DND-41 (cell line): ENCODE data around the gene SPATC1L.

Experiments used
- ATAC-seq: fragments of 200-7000 bp; cut with Tn5 transposase; 3 replicates; pipeline ENCODE4 v1.9.1; 2021; ENCODE audit warnings: low read depth; ENCODE audit not compliant: insufficient read depth
- DNase-seq: peaks from one replicate; pipeline ENCODE4 v3.0.0-alpha.2; 2020
- H2AFZ ChIP-seq: 2 replicates; pipeline ENCODE4 v1.6.0; 2012; ENCODE audit warnings: low read depth, low read length
- H3K27ac ChIP-seq: 2 replicates; pipeline ENCODE4 v1.5.1; 2012; ENCODE audit warnings: low read length, inconsistent platforms
- H3K27me3 ChIP-seq: fragments of 200-600 bp; sonication (generic); 2 replicates; pipeline ENCODE4 v1.6.0; 2012; ENCODE audit warnings: low read length, mild to moderate bottlenecking, inconsistent platforms; ENCODE audit not compliant: insufficient read depth, poor library complexity
- H3K36me3 ChIP-seq: 2 replicates; pipeline ENCODE4 v1.5.1; 2012; ENCODE audit warnings: low read length, inconsistent platforms; ENCODE audit not compliant: insufficient read depth
- H3K4me1 ChIP-seq: 2 replicates; pipeline ENCODE4 v1.5.1; 2012; ENCODE audit warnings: mild to moderate bottlenecking, low read length; ENCODE audit not compliant: insufficient read depth
- H3K4me2 ChIP-seq: 2 replicates; pipeline ENCODE4 v1.6.0; 2012; ENCODE audit warnings: mild to moderate bottlenecking, moderate library complexity, low read length, inconsistent platforms; ENCODE audit not compliant: insufficient read depth
- H3K4me3 ChIP-seq, 2 experiments: fragments of 200-600 bp in 1 of 2; shearing (Covaris generic) in 1 of 2; 2 replicates each; pipeline ENCODE4 v1.5.1; 2012 to 2016; ENCODE audit warnings: inconsistent platforms in 2 of 2, low read length in 2 of 2, mild to moderate bottlenecking in 2 of 2, low read depth in 1 of 2, moderate library complexity in 1 of 2
- H3K79me2 ChIP-seq: 2 replicates; pipeline ENCODE4 v1.6.0; 2012; ENCODE audit warnings: low read length, inconsistent platforms; ENCODE audit not compliant: insufficient read depth
- H3K9ac ChIP-seq: 2 replicates; pipeline ENCODE4 v1.6.0; 2012; ENCODE audit warnings: low read depth, mild to moderate bottlenecking, inconsistent platforms, low read length, moderate library complexity
- H3K9me3 ChIP-seq: 2 replicates; pipeline ENCODE4 v1.5.1; 2012; ENCODE audit warnings: low read length, moderate library complexity, mild to moderate bottlenecking, inconsistent platforms; ENCODE audit not compliant: insufficient read depth, severe bottlenecking
- H4K20me1 ChIP-seq: 2 replicates; pipeline ENCODE4 v1.6.0; 2012; ENCODE audit warnings: low read length; ENCODE audit not compliant: insufficient read depth
- CTCF ChIP-seq: IDR thresholded peaks from 2 replicates; pipeline ENCODE4 v1.5.1; 2012; ENCODE audit warnings: borderline replicate concordance, low read length, moderate library complexity, mild to moderate bottlenecking; ENCODE audit not compliant: poor library complexity, severe bottlenecking; ENCODE audit errors: extremely low read depth
- EZH2 ChIP-seq: IDR thresholded peaks from 3 replicates; pipeline ENCODE4 v1.6.1; 2012; ENCODE audit warnings: borderline replicate concordance, low read depth, mild to moderate bottlenecking, moderate library complexity, low read length, inconsistent platforms; ENCODE audit not compliant: severe bottlenecking

The SPATC1L gene

GRCh38 chr21:46116776-46117585, 67.3 kb downstream of the SPATC1L start:
- no peaks in the 10 kb centered on the region for H3K4me1 ChIP-seq
- no peak overlapping the region for H3K4me2 ChIP-seq
- H3K9ac ChIP-seq: no peak overlapping the region
- ATAC-seq (no peak), DNase-seq (no peak)
- H4K20me1 ChIP-seq: no peaks in the 10 kb centered on the region
- H3K36me3 ChIP-seq: no peaks in the 10 kb centered on the region
- TF ChIP-seq CTCF (no peak), EZH2 (no peak)
- H3K27me3 ChIP-seq: no peaks in the 10 kb centered on the region
- H3K9me3 ChIP-seq: peaks cover 5% of the 10 kb centered on the region
- H3K79me2 ChIP-seq: no peaks in the 10 kb centered on the region
- no peak overlapping the region for H3K27ac ChIP-seq
- no peak overlapping the region for H3K4me3 ChIP-seq
- H2AFZ ChIP-seq: no peak overlapping the region

DNA sequence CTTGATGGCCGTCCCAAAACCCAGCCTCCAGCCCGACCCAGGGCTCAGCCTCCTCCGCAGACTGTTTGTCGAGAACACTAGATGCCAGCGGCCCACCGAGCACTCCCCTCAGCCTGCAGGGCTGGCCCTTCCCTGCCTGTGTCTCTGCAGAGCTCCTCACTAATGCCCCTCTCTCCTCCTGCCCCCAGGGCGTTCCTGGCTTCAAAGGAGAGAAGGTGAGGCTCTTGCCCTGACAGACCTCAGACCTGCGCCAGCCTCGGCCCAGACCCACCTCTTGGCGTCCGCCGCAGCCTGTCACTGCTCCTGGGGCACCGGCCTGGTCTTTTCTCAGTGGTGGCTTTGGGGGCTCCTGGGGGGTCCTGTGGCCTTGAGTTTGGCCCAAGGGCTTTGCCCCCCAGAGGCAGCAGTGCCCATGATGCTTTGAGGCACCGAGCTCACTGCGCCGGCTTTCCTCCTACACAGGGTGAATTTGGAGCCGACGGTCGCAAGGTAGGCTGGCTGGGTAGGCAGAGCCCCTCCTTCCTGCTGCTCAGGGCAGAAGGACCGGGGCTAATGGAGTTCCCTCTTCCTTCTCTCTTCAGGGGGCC, 68.0 kb downstream of the SPATC1L start:
- no peaks in the 10 kb centered on the region for H3K4me1 ChIP-seq
- no peak overlapping the region for H3K4me3 ChIP-seq
- H3K9me3 ChIP-seq: peaks cover 5% of the 10 kb centered on the region
- no peak overlapping the region for H2AFZ ChIP-seq
- TF ChIP-seq CTCF (no peak), EZH2 (no peak)
- DNase-seq (no peak), ATAC-seq (no peak)
- no peaks in the 10 kb centered on the region for H3K27me3 ChIP-seq
- no peak overlapping the region for H3K9ac ChIP-seq
- H4K20me1 ChIP-seq: no peaks in the 10 kb centered on the region
- H3K79me2 ChIP-seq: no peaks in the 10 kb centered on the region
- no peak overlapping the region for H3K27ac ChIP-seq
- no peaks in the 10 kb centered on the region for H3K36me3 ChIP-seq
- no peak overlapping the region for H3K4me2 ChIP-seq

DNA sequence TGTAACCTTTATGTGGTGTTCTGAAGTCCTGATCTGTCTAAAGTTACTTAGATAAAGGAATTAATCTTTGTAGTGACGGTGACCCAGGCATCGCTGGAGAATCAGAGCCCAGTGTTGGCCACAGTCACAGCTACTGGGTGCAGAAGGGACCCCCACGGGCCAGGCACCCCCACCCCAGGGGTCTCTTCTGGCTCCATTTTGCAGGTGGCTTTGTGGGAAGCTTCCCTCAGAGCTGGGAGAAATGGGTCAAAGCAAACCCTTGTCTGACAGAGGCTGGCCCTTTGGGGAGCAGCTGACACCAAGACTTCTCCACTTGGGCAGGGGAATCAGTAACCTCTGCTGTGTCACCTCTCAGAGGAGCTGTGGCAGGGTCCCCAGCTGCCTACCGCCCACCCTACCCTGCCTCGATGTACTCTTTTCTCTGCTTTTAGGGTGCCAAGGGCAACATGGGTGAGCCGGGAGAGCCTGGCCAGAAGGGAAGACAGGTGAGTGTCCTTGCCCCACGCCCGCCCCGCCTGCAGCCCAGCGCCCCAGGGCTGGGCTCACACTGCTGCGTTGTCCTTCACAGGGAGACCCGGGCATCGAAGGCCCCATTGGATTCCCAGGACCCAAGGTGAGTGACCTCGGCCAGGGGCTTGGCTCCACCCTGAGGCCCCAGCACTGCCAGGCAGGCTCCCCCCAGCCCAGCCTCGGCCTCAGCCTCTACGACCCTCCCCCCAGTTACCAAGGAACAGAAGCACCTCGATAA, 68.6 kb downstream of the SPATC1L start:
- DNase-seq: no peak
- Histone ChIP-seq H3K27me3 (no peaks in the 10 kb centered on the region), H3K36me3 (no peaks in the 10 kb centered on the region), H3K27ac (no peak overlapping the region), H3K9me3 (peaks cover 5% of the 10 kb centered on the region), H3K4me3 (no peak overlapping the region), H3K4me2 (no peak overlapping the region), H2AFZ (no peak overlapping the region), H4K20me1 (no peaks in the 10 kb centered on the region), H3K4me1 (no peaks in the 10 kb centered on the region), H3K79me2 (no peaks in the 10 kb centered on the region), H3K9ac (no peak overlapping the region)
- TF ChIP-seq EZH2 (no peak), CTCF (no peak)
- no peak for ATAC-seq
